ENCODE measurements around the gene SF1.

Gene SF1

DNA sequence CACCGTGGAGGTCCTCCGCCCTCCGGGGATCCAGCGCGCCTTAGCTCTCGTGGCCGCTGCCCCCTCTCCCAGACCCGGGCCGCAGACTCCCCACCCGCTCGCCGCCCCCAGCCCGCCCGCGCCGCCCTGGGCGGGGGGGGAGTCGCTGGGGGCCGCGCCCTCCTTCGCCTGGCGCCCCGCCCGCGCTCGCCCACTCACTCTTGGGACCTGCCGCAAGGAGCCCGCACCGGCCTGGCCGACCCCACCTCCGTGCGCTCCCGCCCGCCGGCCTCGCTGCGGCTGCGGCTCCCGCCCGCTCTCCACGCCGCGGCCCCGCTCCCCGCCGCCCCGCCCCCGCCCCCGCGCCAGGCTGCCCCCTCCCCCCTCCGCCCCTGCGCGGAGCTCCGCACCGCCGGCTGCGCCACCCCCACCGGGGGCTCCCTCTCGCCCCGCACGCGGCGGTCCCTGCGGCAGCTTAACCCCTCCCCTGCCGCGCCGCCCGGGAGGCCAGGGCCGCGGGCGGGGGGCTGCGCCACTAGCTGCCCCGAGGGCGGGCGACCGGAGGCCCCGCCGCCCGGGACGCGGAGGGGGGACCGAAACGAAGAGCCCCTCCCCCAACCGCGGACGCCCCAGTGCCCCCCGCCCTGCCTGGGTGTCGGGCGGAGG, 33.7 kb downstream of the SF1 start:
- FAIRE-seq: no peak

DNA sequence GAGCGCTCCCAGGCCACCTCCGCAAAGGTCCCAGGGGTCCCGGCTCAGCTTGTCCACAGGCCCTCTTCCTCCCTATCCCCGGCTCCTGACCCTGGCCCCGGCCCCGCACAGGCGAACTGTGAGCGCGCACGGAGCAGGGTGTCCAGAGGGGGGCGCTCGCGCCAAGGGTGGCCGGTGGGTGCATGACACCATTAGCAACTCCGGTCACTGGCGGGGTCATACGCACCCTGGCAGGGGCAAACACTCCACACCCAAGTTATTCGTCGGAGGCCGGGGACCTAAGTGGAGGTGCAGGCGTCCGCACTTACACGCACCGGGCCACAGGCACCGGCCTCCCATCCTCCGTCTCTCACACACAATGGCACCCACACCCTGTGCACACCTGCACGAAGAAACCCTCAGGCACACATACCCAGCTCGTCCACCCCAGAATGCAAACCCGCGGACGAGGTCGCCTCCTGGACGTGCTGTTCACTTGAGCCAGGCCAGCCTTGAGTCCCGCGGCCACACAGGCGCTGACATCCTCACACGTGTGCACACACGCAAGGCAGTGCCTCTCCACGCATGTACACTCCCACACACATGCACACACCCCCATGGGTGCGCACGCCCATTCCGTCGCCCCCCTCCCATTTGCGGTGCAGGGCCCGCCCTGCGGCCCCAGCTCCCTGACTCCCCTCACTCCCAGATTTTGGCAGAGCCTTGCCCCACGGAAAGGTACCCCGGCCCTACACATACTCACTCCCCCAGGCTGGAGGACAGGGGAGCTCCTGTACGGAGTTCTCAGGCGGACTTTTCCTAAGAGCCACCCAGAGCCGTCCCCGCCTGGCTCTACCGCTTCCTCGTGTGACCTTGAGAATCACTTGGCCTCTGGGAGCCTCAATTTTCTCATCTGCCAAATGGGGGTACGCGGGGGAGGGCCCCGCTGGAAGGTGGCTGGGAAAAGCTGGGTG, 34.5 kb downstream of the SF1 start, which contains the start of gene RASGRP2:
TSS of gene RASGRP2 (minus strand) at position 552 of the 953 bp plus-strand sequence. CDS start 1,276 bp downstream, outside the sequence.
- no peak for FAIRE-seq

DNA sequence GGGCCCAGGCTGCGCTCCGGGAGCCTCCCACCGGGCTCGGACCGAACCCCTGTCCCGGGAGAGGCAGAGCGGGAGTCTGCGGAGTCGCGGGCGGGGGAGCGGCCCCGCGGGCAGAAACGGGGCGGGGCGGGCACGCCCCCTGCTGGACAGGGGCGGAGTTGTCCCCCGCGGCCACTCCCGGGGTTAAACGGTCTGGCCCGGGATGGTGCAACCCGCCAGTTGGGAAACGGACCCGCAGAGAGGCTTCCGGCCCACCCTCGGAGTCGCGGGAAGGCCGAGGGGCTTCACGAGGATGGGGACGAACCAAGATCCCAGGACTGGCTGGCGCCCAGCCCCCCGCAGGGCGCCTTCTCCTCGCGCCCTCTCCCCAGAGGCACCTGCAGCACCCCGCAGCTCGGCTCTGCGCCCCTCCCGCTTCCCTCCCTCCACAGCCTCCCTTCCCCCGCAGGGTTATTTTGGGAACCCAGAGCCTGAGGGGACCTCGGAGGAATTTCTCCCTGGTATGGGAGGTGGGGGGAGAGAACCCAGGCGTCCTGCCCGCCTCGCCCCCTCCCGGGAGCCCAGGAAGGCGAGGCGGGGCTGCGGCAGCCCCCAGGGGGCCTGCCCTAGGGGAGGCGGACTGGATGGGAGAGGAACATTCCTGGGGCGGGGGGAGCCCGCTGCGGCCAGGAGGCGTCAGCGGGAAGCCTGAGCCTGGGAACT, 35.3 kb downstream of the SF1 start:
- FAIRE-seq: no peak

DNA sequence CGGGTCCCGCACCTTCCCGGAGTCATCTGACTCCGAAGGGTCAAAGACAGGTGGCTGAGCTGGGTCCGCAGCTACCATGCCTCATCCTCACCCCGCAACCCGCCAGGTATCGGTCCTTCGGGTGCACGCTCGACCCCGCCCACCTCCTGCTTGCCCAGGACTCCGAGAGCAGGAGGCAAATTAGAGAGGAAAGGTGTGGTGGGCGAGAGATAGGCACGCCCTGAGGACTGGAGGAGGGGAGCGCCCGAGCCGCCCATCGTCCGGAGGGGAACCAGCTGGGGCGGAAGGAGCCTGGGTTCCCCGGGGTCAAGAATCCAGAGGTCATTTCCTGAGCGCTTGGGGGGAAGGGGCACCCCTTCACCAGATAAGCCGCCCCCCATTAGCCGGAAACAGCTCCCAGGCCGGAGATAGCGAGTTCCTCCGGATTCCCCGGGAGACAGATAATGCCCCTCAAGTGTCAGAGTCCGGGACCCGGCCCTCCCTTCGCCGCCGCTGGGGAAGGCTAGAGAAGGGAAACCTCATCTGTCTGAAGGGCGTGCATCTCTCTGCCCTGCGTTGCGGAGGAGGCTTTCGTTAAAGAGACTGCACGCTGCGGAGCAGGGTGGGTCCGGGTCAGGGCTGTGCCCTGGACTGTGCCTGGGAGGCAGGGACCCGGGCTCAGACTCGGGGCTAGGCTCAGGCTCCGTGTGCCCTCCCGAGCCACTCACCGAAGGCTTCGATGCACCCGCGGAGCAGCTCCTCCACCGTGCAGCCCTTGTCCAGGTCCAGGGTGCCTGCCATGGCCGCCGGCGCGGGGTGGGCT, 36.1 kb downstream of the SF1 start:
- no peak for FAIRE-seq

DNA sequence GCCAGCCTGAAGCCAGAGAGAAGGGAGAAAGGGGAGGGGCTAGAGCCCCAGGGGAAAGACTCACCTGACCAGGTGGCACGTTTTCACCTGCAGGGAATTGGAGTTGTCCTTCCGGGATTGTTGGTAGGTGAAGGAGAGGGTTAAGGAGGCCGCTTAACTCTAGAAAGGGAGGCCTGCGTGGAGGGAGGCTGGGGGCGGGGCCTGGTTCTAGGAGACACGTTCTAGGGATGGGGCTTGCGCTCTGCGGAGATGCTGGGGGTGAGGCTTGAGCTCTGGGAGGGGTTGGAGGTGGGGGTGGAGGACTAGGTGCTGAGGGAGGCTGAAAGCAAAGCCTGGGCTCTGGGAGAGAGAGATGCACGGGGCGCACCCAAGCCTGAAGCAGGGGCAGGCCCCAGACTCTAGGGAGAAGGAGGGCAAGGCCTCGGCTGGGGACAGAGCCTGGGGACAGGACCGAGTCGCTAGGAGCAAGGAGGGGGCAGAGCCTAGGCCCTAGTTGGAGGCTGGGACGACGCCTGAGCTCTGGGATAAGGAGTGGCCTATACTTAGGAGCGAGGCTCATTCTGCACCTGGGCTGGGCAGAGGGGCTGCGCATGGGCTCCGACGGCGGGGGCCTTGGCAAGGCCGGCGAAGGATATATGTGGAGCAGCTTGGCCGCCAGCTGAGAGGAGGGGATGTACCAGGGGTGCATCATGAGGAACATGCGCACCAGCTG, 36.8 kb downstream of the SF1 start:
- FAIRE-seq: no peak

DNA sequence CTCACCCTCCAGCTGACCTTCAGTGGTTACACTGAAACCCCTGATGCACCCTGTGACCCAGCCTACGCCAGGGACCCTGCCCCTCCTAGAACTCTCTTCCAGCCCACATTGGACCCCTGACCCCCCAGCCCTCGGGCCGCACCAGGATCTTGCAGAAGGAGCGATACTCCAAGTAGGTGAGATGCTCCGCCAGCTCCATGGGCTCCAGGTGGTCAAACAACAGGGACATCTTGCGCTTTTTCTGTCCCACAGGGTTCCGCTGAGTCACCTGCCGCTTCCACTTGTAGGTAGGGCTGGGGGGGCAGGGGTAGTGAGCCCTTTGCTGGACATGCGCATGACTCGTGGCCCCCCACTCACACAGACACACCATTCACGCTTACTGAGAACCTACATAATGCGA, 38.5 kb downstream of the SF1 start:
- FAIRE-seq: no peak

DNA sequence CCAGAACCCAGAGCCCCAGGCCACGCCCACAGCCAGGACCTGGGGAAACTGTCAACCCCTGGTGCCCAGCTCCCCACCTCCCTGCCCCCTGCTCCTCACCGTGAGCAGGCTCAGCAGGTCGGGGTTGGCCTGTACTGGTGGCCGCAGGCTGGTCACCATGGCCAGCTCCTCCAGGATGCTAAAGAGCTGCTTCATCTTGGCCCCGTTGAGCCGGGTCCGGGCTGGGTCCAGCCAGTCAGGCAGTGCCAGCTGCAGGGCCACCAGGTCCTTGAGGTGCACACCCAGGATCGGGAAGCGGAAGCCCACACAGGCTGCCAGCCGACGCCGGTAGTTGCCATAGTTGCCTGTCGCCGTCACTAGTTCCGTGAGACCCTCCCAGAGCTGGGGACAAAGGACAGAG, 41.7 kb downstream of the SF1 start:
- FAIRE-seq: no peak

DNA sequence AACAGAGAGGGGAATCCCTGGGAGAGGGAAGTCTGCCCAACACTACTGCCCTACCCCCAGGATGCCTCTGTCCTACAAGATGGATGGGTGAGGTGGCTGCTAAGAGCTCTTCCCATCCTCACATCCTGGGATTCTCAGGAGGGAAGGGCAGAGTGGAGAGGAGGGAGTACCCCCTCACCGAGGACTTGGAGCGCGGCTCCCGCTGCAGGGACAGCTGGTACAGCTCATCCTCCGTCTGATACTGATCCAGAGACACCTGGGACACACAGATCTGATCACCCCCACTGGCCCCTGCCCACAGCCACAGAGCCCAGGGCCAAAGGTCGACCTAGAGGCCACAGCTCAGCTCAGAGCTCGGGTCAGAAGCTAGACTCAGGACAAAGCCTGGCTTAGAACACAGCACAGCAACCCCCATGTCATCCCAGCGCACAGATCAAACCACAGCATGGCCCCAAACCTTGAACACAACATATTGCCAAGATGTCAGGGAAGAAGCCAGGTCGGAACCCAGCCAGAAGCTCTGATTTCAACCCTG, 42.5 kb downstream of the SF1 start:
- FAIRE-seq: no peak

DNA sequence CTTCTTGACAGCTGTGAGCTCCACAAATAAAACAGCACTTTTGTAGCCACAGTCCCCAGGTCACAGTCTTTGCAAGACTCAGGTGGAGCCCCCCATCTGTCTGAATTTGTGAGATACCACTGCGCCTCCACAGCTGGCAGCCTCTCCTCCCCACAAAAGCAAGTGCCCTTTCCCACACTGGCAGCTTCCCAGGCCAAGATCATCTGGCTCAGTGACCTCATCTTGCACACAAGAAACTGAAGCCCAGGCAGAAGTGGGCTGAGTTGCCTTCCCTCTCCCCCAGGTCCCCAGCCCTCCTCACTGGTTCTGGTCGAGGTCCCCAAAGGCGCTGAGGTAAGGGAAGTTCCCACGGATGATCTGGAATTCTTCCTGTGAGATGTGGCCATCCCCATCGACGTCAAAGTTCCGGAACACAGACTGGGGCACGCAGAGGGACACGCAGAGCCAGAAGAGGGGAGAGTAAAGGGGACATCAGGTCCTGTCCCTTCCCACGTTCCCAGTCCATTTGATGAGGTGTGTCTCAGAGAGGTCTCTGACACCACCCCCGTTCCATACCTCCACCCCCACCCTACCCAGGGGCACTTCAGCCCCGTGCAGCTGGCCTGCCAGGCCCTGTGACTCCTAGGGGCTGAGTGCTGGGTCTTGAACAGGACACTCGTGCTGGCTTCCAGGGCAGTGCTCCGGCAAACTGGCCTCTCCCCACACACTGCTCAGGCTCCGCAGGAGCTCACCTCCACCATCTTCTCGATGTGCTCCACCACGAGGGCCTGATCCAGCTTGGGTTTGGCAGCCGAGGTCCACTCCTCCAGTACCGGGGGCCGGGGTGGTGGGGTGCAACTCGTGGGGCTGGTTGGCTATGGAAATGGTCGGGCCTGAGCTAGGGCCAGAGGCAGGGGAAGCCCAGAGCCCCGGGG, 43.3 kb downstream of the SF1 start:
- FAIRE-seq: no peak

DNA sequence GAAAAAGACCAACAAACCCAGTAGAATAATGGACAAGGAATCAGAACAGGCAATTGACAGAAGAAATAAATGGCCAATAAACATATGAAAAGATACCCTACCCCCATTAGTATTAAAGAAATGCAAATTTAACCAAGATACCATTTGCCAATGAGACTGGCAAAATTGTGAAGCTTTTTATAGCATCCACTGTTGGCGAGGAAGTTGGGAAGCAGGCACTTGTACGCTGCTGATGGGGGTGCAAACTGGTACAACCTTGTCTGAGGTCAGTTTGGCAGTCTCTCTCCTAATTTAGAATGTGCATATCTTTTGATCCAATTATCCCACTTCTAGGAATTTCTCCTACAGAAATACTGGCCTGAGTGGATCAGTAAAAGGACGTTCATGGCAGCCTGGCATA, 46.7 kb downstream of the SF1 start:
- FAIRE-seq: no peak

DNA sequence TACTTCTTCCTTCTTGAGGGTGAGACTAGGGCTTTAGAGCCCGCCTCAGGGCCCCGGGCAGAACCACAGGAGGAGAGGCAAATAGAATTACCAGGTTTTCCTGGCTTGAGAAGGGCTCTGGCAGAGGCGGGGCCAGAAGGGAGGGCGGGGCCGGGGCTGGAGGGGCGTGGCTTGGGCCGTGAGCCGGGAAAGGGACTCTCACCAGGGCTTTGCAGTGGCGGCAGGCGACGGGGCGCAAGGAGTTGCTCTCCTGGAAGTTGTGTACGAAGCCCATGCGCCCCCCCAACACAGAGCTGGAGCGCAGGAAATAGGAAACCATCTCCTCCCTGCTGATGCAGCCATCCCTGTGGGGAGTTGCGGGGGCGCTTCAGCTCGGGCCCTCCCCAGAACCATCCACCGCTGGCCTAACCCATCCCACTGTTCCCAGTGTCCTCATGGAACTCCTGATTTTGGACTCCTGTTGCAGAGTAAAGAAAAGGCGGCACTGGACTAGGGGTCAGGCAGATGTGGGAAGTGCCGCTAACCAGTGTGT, 48.4 kb downstream of the SF1 start:
- FAIRE-seq: no peak

DNA sequence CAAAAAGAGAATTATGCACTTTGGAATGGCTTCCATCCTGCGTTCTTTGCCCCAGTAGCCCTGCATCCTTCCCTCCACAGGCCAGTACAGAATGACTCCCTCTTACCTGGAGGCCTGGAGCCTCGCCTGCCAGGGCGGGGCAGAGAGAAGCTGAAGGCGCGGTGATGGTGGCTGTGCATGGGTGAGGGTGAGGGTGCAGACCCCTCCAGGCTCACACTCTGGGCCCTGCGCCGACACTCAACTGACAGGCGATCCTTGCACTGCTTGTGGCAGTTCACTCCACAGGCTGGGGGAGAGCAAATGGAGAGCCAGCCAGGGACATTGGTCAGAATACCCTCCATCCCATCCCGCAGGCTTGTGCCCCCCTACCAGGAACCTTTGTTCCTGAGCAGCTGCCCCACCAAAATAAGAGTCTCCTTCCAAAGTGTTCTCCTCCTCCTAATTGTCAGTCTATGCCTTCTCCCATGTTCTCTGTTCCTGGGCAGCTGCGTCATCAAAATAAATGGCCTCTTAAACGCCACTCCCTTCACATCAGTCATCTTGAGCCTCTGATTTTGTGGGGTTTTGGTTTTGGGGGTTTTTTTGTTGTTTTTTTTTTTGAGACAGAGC, 49.5 kb downstream of the SF1 start:
- no peak for FAIRE-seq

DNA sequence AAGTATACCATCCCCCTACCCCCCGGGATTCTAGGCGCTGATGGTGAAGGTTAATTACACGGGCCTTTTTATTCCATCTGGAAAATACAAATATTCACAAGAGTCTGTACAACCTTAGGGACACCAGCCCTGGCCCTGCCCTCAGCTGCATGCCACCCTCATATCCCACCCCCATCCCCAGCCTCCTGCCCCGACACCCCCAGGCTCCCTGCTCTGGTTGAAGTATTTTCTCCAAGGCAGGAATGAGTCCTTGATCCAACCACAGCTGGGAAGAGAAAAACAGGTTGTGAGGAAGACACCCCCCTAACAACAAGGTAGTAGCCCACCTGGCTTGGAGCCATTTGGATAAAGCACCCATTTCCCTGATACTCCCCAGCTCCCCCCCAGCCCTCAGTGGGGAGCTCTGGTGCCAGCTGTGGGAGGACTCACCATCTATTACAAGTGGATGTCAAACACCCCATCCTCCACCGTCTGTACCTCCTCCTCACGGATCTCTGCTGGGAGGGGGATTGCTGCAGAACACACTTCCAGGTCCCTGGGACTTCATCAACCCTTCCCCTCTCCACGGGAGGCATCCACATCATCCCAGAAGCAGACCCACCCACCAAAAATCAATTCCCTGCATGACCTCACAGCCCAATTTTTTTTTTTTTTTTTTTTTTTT, 51.3 kb downstream of the SF1 start:
- FAIRE-seq: no peak

DNA sequence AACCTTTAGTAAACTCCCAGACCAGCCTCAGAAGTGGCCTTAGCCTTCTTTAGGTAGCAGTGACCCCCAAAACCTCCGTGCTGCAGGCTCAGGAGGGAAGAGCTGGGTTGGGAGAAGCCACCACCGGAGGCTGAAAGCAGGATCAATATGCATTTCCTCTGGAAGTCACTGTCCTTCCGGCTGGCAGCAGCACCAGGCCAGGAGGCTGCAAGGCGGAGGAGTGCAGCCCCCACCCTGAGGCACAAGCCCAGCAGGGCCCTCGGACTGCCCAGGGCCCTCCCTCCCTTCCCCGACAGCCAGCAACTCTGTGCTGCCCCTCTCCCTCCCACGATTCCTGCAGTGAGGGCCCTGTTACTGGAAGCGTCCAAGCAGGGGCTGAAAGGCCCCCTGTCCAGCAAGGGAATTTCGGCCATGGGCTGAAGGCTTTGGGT, 52.1 kb downstream of the SF1 start:
- no peak for FAIRE-seq

DNA sequence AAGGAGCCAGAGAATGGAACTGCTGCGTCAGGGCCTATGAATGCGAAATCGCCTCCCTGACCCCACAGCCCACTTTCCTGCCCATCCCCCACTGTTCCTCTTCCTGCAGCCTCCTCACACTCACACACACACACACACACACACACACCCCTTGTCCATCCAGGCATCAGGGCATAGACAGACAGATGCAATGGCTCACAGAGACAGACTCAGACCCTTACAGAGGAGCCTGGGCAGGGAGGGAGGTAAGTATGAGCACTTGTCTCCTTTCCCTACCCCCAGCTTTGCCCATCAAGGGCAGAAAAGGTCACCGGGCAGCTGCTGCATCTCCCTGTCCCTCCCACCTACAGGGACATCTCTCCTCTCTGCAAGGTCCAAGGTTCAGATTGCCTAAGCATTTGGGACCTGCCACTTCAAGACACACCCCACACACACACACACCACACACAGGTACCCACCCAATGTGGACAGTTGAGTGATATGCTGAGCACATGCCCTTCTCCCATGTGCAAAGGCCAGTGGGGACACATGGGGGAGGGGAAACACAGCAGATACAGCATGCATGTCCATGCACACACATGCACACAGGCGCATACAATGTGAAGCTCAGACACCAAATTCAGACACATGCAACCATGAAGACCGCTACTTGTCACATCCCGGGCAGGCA, 53.3 kb downstream of the SF1 start:
- no peak for FAIRE-seq

DNA sequence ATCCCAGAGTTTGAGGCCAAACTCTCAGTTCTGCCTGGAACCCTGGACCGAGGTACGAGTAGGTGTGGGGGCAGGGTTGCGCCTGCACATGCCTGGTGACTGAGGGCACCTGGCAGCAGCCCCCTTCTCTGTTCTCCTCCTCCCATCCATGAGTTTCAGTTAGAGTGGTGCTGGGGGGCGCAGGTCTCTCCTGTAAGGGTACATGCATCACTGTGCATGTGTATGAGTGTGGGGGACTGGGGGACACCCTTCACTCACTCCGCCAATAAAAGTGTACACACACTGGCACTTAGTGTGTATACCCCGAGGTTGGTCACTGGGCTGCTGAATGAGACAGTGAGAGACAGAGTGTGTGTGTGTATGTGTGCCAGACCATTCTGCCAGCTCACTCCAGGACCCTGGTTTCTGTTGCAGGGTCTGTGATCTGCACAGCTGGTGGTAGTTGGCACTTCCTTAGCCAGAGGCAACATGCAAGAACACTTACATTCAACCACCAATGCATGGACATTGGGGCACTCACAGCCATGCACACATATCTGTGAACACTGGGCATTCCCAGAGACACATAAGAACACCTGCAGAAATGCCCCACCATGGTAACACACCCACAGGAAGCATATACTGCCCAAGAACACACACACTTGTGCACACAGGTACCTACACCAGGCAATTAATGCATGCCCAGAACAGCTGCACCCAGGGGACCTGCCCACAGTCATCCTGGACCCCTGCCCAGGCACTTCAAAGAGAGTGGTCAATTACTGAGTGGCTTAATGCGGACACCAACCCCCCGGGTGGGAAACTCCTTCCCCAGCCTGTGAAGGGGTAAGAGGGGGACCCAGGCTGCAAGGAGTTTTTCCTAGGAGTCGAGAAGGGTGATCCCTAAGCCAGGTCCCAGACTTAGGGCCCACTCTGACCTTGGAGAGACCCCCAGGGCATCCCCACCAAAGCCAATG, 54.2 kb downstream of the SF1 start:
- FAIRE-seq: no peak
